Esophagus squamous epithelium (tissue), 5 donors: ENCODE results near the gene KRT24. TPM values are rescaled to one million over a fixed set of nuclear protein-coding genes. Genes with fewer than 3 reads are reported as not detected.

Experiments
- DNase-seq: peaks from one replicate; lab custom pipeline; 2025; lab: John Stamatoyannopoulos, UW
- H3K27ac ChIP-seq, 4 donors: fragments of 200-600 bp; sonication (generic); one replicate each; pipeline ENCODE4 v1.5.1; 2016 to 2019; ENCODE audit warnings: mild to moderate bottlenecking in 1 of 4
- H3K27me3 ChIP-seq, 4 donors: fragments of 200-600 bp; sonication (generic); 1 replicate in 3 of 4; 2 replicates in 1 of 4; pipeline versions ENCODE4 v1.5.1 to v1.6.0; 2017 to 2021; ENCODE audit warnings: antibody characterized with exemption in 1 of 4
- H3K36me3 ChIP-seq, 3 donors: fragments of 200-600 bp; sonication (generic); one replicate each; pipeline ENCODE4 v1.5.1; 2016 to 2019
- H3K4me1 ChIP-seq, 3 donors: fragments of 200-600 bp; sonication (generic); one replicate each; pipeline ENCODE4 v1.5.1; 2017 to 2019
- H3K4me3 ChIP-seq, 4 donors: fragments of 200-600 bp; sonication (generic); 1 replicate in 3 of 4; 2 replicates in 1 of 4; pipeline ENCODE4 v1.5.1; 2016 to 2019; ENCODE audit warnings: mild to moderate bottlenecking in 2 of 4, moderate library complexity in 1 of 4
- H3K9me3 ChIP-seq, 3 donors: fragments of 200-600 bp; sonication (generic); one replicate each; pipeline ENCODE4 v1.5.1; 2016 to 2019
- POLR2A ChIP-seq, 4 donors: fragments of 450-650 bp; IDR thresholded peaks; one replicate each; pipeline ENCODE4 v1.6.1; 2017; ENCODE audit warnings: antibody characterized with exemption in 4 of 4, mild to moderate bottlenecking in 4 of 4, moderate library complexity in 3 of 4
- WGBS, 2 donors: methylation state at CpG; one replicate each; pipeline ENCODE4 v1.1.5; 2018; 5-methylcytosine and 5-hydroxymethylcytosine counted together
- intact Hi-C: fragments of 100-400 bp; cut with DNase I; formaldehyde crosslinking; loops from one replicate; pipeline ENCODE4 v1.15.0; 2022
- total RNA-seq, 4 donors: library from RNA; depleted of rRNA; stranded (reverse); fragments of >200 nt; gene quantifications; one replicate each; pipeline ENCODE4 v1.1.0, GENCODE V29; 2016
- TF ChIP-seq, protein P1 (sequence below), 6 experiments: fragments of 450-650 bp in 4 of 6; fragments of 200-600 bp in 2 of 6; sonication (generic) in 2 of 6; IDR thresholded peaks; one replicate each; pipeline ENCODE4 v1.5.1; 2016 to 2019; ENCODE audit warnings: antibody characterized with exemption in 6 of 6, mild to moderate bottlenecking in 4 of 6, moderate library complexity in 4 of 6
- donor health status: DM: yes; HTN: yes; CAD: no.

KRT24 gene
- total RNA-seq, 4 donors from 2014 or later: 5.5 to 369 (median 23.4) TPM

DNA sequence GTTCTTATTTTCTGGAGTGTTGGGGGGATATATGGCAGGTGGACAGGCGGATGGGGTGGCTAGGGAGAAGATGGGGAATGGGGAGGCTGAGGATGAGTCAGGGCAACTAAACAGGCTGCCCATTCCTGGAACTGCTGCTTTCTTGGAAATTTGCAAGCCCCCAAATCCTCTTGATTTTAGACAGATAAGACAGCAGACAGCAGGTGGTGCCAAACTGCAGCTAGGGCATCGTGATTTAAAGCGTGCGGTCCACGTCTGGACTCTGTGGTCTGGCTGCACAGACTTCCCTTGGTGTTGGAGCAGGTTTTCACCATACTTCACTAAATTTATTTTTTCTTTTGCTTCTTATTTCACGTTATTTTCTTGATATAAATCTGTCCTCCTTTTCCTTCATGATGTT, 10.9 kb upstream of the KRT24 start:
- TF ChIP-seq POLR2A (IDR thresholded peaks at IDR 0.05): no peak
- TF ChIP-seq, protein P1, sequence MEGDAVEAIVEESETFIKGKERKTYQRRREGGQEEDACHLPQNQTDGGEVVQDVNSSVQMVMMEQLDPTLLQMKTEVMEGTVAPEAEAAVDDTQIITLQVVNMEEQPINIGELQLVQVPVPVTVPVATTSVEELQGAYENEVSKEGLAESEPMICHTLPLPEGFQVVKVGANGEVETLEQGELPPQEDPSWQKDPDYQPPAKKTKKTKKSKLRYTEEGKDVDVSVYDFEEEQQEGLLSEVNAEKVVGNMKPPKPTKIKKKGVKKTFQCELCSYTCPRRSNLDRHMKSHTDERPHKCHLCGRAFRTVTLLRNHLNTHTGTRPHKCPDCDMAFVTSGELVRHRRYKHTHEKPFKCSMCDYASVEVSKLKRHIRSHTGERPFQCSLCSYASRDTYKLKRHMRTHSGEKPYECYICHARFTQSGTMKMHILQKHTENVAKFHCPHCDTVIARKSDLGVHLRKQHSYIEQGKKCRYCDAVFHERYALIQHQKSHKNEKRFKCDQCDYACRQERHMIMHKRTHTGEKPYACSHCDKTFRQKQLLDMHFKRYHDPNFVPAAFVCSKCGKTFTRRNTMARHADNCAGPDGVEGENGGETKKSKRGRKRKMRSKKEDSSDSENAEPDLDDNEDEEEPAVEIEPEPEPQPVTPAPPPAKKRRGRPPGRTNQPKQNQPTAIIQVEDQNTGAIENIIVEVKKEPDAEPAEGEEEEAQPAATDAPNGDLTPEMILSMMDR (IDR thresholded peaks at IDR 0.05): no peak
- intact Hi-C loops: no loop called here
- H3K36me3 ChIP-seq: no peaks in the 10 kb centered on the region
- WGBS, 2 donors: 69 to 74% methylated on average over 6 of the region's 6 CpGs
- no peaks in the 10 kb centered on the region for H3K9me3 ChIP-seq
- no peak overlapping the region for H3K4me3 ChIP-seq
- no peak for DNase-seq
- no peaks in the 10 kb centered on the region for H3K4me1 ChIP-seq
- H3K27me3 ChIP-seq: peaks cover 0 to 10% (median 0%) of the 10 kb centered on the region in 4 donors
- H3K27ac ChIP-seq: no peak overlapping the region

DNA sequence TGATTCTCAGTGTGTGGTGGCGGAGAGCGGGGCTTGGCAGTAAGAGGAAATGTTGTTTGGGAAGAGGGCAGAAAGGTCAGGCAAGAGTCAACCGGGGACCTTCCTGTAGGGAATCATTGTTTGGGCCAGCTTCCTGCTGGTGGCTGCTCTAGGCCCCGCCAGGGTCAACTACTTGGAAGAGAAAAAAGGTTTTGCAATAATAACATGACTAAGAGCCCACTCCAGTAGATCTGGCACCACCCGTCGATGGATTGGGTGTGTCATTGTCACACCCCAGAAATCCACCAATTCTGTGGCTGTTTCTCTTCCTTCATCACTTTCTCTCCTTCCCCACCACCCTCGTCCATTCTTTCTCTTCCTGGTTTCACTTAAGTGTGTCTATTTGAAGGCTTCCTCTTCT, 4.2 kb upstream of the KRT24 start:
- peak overlapping the region; percentile 49 to 81 (median 72) for H3K27ac ChIP-seq
- TF ChIP-seq POLR2A (IDR thresholded peaks at IDR 0.05): no peak
- TF ChIP-seq, protein P1 (IDR thresholded peaks at IDR 0.05): no peak
- no peaks in the 10 kb centered on the region for H3K36me3 ChIP-seq
- intact Hi-C loops: no loop called here
- peak overlapping the region in 1 of 4 donors; percentile 15 for H3K4me3 ChIP-seq
- no peaks in the 10 kb centered on the region for H3K9me3 ChIP-seq
- peaks cover 5 to 47% (median 6%) of the 10 kb centered on the region in 3 donors for H3K4me1 ChIP-seq
- DNase-seq: no peak
- WGBS, 2 donors: 32 to 37% methylated on average over 7 of the region's 7 CpGs
- peaks cover 0 to 14% (median 0%) of the 10 kb centered on the region in 4 donors for H3K27me3 ChIP-seq

DNA sequence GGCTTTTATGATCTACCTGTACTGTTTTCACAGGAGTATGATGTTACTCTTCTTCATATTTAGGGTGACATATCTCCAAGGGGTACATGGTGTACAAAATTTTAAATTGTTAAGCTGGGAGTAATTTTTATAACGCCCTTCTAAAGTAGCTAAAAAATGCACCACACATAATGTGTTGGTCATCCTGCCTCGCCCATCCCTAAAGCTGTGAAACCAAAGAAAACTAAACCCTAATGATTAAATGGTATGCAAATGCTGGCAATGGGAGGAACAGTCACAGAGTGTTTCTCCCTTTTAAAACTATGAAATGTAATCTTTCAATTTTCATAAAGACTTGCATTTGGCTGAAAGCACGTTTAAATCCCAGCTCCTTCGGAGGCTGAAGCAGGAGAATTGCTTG, 2.0 kb upstream of the KRT24 start:
- Histone ChIP-seq H3K9me3 (no peaks in the 10 kb centered on the region), H3K27me3 (peaks cover 0 to 25% (median 0%) of the 10 kb centered on the region in 4 donors), H3K4me3 (no peak overlapping the region), H3K27ac (peak overlapping the region in 2 of 4 donors; percentile 30 to 54), H3K36me3 (no peaks in the 10 kb centered on the region), H3K4me1 (peaks cover 5 to 47% (median 6%) of the 10 kb centered on the region in 3 donors)
- intact Hi-C loops: no loop called here
- WGBS, 2 donors: 30 to 53% methylated on average over 4 of the region's 4 CpGs
- TF ChIP-seq, protein P1 (IDR thresholded peaks at IDR 0.05): no peak
- TF ChIP-seq POLR2A (IDR thresholded peaks at IDR 0.05): peak in 1 of 4 donors; percentile 23
- no peak for DNase-seq

DNA sequence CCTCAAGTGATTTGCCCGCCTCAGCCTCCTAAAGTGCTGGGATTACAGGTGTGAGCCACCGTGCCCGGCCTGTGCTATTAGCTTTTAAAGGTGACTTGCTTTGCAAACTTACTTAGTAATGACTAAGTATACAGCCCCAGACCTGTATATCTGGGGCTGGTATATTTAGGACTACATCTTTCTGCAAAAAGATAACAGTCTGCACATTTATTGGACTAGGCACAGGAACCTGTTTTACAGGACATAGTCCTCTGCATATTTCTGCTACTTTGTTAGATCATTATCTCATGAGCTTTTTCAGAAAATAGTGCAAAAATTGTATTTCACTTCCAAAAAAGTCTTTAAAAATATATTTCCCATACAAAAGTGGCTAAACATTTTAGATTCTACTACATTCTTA, 1.3 kb downstream of the KRT24 start:
- 65 to 89% methylated on average over 2 to 3 of the region's 3 CpGs for WGBS, 2 donors
- intact Hi-C loops: no loop called here
- H3K4me3 ChIP-seq: no peak overlapping the region

DNA sequence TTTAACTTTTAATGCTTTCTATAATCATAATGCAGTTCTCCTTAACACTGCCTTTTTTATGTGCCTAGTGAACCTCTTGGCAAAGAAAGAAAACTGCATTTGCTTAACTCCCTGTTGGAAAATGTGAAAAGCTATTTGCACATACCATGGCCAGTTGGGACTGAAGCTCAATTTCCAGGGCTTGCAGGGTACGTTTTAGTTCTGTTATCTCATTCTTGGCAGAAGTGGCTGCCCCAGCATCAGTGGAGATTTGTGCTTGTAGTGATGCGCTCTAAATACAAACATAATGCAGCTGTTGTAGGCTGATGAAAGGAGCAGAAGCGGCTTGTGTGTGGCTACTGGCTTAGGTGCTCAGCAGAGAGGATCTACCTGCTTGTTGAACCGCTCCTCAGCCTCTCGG, 3.7 kb downstream of the KRT24 start:
- DNase-seq: no peak
- Histone ChIP-seq H3K4me3 (no peak overlapping the region), H3K4me1 (peaks cover 0 to 36% (median 5%) of the 10 kb centered on the region in 3 donors), H3K27me3 (peaks cover 0 to 26% (median 0%) of the 10 kb centered on the region in 4 donors), H3K27ac (no peak overlapping the region), H3K36me3 (no peaks in the 10 kb centered on the region), H3K9me3 (no peaks in the 10 kb centered on the region)
- WGBS, 2 donors: 70 to 74% methylated on average over 5 of the region's 5 CpGs
- TF ChIP-seq, protein P1 (IDR thresholded peaks at IDR 0.05): no peak
- no peak for TF ChIP-seq POLR2A (IDR thresholded peaks at IDR 0.05)
- intact Hi-C loops: no loop called here

More for the DNA sequence above, 1.3 kb downstream of the KRT24 start:
- Histone ChIP-seq H3K27ac (no peak overlapping the region), H3K27me3 (peaks cover 0 to 25% (median 0%) of the 10 kb centered on the region in 4 donors), H3K9me3 (no peaks in the 10 kb centered on the region), H3K36me3 (no peaks in the 10 kb centered on the region), H3K4me1 (peaks cover 0 to 47% (median 2%) of the 10 kb centered on the region in 3 donors)
- TF ChIP-seq, protein P1 (IDR thresholded peaks at IDR 0.05): no peak
- no peak for TF ChIP-seq POLR2A (IDR thresholded peaks at IDR 0.05)
- DNase-seq: no peak
